A673 (cell line): ENCODE measurements around the gene ERGIC3. TPM values are rescaled to one million over a fixed set of nuclear protein-coding genes. Genes with fewer than 3 reads are reported as not detected.

Source experiments
- BruUV-seq: library from RNA; stranded (reverse); fragments of 400-500 nt; replicated peaks from 2 replicates; lab custom pipeline; 2021; lab: Mats Ljungman, UMichigan
- CTCF ChIA-PET: fragments of 300-600 bp; sonication (Branson Sonifier 250); formaldehyde crosslinking; loops from one replicate; lab custom pipeline; 2022; ENCODE audit warnings: antibody characterized with exemption; lab: Charles Lee
- POLR2A ChIA-PET: fragments of 300-600 bp; sonication (Branson Sonifier 250); formaldehyde crosslinking; loops from one replicate; lab custom pipeline; 2022; ENCODE audit warnings: antibody characterized with exemption; ENCODE audit not compliant: low non-redundant PET; lab: Charles Lee
- DNase-seq: peaks from one replicate; pipeline ENCODE4 v3.0.0-alpha.2; 2015; ENCODE audit warnings: low spot score
- H3K27ac ChIP-seq: fragments of 200-600 bp; sonication (generic); 2 replicates; pipeline ENCODE4 v1.5.1; 2016; ENCODE audit warnings: mixed run types, low read depth, mild to moderate bottlenecking, mixed read lengths, antibody characterized with exemption, low read length; ENCODE audit not compliant: poor library complexity, severe bottlenecking
- H3K27me3 ChIP-seq: fragments of 200-600 bp; sonication (generic); replicated peaks from 2 replicates; pipeline ENCODE4 v1.6.1; 2017; ENCODE audit warnings: mixed run types, low read depth, mild to moderate bottlenecking, mixed read lengths, antibody characterized with exemption, low read length; ENCODE audit not compliant: insufficient read depth, poor library complexity
- H3K36me3 ChIP-seq: fragments of 200-600 bp; sonication (generic); 2 replicates; pipeline ENCODE4 v1.6.1; 2016; ENCODE audit warnings: mixed run types, mild to moderate bottlenecking, mixed read lengths, antibody characterized with exemption, low read length; ENCODE audit not compliant: insufficient read depth, poor library complexity, severe bottlenecking
- H3K4me1 ChIP-seq: fragments of 200-600 bp; sonication (generic); 2 replicates; pipeline ENCODE4 v1.6.1; 2017; ENCODE audit warnings: mixed run types, mild to moderate bottlenecking, mixed read lengths, antibody characterized with exemption, low read length; ENCODE audit not compliant: insufficient read depth, poor library complexity, severe bottlenecking
- H3K4me3 ChIP-seq: fragments of 200-600 bp; sonication (generic); 2 replicates; pipeline ENCODE4 v1.5.1; 2016; ENCODE audit warnings: low read depth, mixed run types, mild to moderate bottlenecking, mixed read lengths, low read length; ENCODE audit not compliant: poor library complexity, severe bottlenecking
- H3K9me3 ChIP-seq: fragments of 200-600 bp; sonication (generic); 2 replicates; pipeline ENCODE4 v1.6.1; 2016; ENCODE audit warnings: mixed run types, low read depth, mild to moderate bottlenecking, mixed read lengths, antibody characterized with exemption, low read length; ENCODE audit not compliant: poor library complexity, severe bottlenecking
- EZH2 ChIP-seq: fragments of 200-600 bp; sonication (generic); IDR thresholded peaks from 2 replicates; pipeline ENCODE4 v1.6.1; 2017; ENCODE audit warnings: borderline replicate concordance, low read depth, mild to moderate bottlenecking, mixed read lengths, antibody characterized with exemption, low read length; ENCODE audit not compliant: poor library complexity, severe bottlenecking
- intact Hi-C: fragments of 100-400 bp; cut with micrococcal nuclease; formaldehyde crosslinking; loops from one replicate; pipeline ENCODE4 v1.10.0; 2022; ENCODE audit not compliant: unreplicated experiment
- total RNA-seq: library from RNA; stranded (reverse); gene quantifications from 2 replicates; pipeline ENCODE4 v1.2.3, GENCODE V29; 2021
- TF ChIP-seq, protein P1 (sequence below): fragments of 300-800, 200-600 bp; sonication (generic); conservative IDR thresholded peaks from 2 replicates; pipeline ENCODE4 v1.5.1; 2017; ENCODE audit warnings: low read depth, mild to moderate bottlenecking, antibody characterized with exemption, low read length, moderate library complexity, mixed read lengths

The ERGIC3 gene
- total RNA-seq, 1 experiment from 2014 or later: 256 TPM

DNA sequence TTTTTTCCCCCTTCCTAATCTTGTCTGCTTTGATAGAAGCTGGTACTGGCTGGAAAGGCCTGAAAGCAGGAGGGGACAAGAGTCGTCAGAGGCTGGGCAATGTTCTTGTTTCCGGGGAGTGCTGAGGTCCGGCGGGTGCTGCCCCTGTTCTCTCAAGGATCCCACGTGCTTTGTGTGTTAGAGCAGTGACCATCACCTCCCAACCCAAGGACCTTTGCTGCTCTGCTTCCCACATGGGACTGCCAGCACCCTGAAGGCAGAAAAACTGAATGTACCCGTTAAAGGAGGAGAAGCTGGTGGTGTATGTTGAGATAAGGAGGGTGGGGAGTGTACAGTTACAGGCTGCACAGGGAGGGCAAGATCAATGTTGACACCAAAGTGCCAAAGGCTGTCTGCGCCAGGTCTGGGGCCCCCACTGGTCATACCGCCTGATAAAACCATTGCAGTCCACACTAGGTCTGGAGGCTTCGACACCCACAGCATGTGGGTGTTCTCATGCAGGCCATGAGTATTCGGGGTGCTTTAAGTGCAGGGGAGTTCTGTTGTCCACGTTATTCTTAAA lies 27.4 kb upstream of the ERGIC3 start:
- DNase-seq: no peak
- ChIA-PET POLR2A (no interaction called here), CTCF (no interaction called here)
- Histone ChIP-seq H3K9me3 (no peaks in the 10 kb centered on the region), H3K27ac (no peak overlapping the region), H3K4me1 (no peaks in the 10 kb centered on the region), H3K4me3 (no peak overlapping the region), H3K27me3 (no peaks in the 10 kb centered on the region), H3K36me3 (peaks cover 26% of the 10 kb centered on the region)
- no TSS peak for BruUV-seq
- intact Hi-C loops: no loop called here
- TF ChIP-seq, protein P1, sequence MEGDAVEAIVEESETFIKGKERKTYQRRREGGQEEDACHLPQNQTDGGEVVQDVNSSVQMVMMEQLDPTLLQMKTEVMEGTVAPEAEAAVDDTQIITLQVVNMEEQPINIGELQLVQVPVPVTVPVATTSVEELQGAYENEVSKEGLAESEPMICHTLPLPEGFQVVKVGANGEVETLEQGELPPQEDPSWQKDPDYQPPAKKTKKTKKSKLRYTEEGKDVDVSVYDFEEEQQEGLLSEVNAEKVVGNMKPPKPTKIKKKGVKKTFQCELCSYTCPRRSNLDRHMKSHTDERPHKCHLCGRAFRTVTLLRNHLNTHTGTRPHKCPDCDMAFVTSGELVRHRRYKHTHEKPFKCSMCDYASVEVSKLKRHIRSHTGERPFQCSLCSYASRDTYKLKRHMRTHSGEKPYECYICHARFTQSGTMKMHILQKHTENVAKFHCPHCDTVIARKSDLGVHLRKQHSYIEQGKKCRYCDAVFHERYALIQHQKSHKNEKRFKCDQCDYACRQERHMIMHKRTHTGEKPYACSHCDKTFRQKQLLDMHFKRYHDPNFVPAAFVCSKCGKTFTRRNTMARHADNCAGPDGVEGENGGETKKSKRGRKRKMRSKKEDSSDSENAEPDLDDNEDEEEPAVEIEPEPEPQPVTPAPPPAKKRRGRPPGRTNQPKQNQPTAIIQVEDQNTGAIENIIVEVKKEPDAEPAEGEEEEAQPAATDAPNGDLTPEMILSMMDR: no peak
- TF ChIP-seq EZH2: no peak

DNA sequence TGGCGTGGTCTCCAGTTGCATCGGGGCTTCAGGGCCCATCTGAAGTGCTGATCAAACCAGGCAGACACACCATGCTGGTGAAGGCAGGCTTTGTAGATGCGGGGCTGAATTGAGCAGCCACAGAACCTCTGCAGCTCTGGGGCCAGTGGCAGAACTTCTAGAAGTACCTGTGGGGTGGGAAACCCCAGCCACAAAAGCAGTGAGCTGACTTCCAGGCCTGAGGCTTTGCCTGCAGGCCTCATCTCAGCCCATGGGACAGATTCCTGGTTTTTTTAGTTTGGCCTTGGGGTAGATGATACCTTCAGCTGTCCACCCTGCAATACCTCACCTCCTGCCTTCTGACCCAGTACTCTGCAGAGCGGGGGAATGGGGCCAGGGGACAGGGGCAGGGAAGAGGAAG lies 26.5 kb upstream of the ERGIC3 start:
- Histone ChIP-seq H3K27me3 (no peaks in the 10 kb centered on the region), H3K9me3 (no peaks in the 10 kb centered on the region), H3K36me3 (peaks cover 25% of the 10 kb centered on the region), H3K4me1 (no peaks in the 10 kb centered on the region), H3K27ac (no peak overlapping the region), H3K4me3 (no peak overlapping the region)
- no peak for DNase-seq
- no TSS peak for BruUV-seq
- CTCF ChIA-PET: no interaction called here
- intact Hi-C loops: no loop called here
- POLR2A ChIA-PET: no interaction called here
- TF ChIP-seq, protein P1: no peak
- TF ChIP-seq EZH2: no peak

DNA sequence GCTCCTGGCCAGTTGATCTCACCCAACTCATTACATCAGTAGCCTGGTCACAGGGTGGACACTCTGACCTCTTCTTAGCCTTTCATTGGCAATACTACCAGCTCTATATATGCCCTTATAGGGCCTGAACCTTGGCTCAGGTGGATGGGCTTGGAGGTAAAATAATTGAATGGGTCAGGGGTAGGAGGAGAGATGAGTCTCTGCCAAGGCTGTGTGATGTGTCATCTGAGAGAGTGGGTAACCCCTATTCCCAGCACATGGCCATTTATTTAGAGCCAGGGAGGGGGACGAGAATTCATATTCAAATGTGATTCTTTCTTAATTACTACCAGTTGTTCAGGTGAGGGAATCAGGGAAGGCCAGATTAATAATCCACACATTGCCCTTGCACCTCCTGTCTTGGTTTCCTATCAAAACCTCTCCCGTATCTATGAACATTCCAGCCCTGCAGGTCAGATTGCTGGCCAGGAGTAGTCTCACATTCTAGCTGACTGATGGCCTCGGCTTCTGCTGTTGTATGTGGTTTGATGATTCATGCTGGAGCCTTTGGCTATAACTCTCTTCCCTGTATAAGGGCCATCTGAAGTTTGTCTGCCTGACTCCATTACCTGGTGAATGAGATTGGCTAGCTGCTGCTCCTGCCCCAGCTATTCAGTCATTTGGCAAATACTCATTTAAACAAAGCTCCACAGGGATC lies 25.8 kb upstream of the ERGIC3 start:
- DNase-seq: no peak
- intact Hi-C loops: no loop called here
- Histone ChIP-seq H3K4me3 (no peak overlapping the region), H3K27me3 (no peaks in the 10 kb centered on the region), H3K4me1 (no peaks in the 10 kb centered on the region), H3K9me3 (no peaks in the 10 kb centered on the region), H3K36me3 (peaks cover 21% of the 10 kb centered on the region), H3K27ac (no peak overlapping the region)
- no TSS peak for BruUV-seq
- CTCF ChIA-PET: no interaction called here
- TF ChIP-seq, protein P1: no peak
- TF ChIP-seq EZH2: no peak
- POLR2A ChIA-PET: no interaction called here
